Esophagus squamous epithelium (tissue), 5 donors: ENCODE data around the gene IFT88. TPM values are rescaled to one million over a fixed set of nuclear protein-coding genes. Genes with fewer than 3 reads are reported as not detected.

Experiments used
- DNase-seq: peaks from one replicate; lab custom pipeline; 2025; lab: John Stamatoyannopoulos, UW
- H3K27ac ChIP-seq, 4 donors: fragments of 200-600 bp; sonication (generic); one replicate each; pipeline ENCODE4 v1.5.1; 2016 to 2019; ENCODE audit warnings: mild to moderate bottlenecking in 1 of 4
- H3K27me3 ChIP-seq, 4 donors: fragments of 200-600 bp; sonication (generic); 1 replicate in 3 of 4; 2 replicates in 1 of 4; pipeline versions ENCODE4 v1.5.1 to v1.6.0; 2017 to 2021; ENCODE audit warnings: antibody characterized with exemption in 1 of 4
- H3K36me3 ChIP-seq, 3 donors: fragments of 200-600 bp; sonication (generic); one replicate each; pipeline ENCODE4 v1.5.1; 2016 to 2019
- H3K4me1 ChIP-seq, 3 donors: fragments of 200-600 bp; sonication (generic); one replicate each; pipeline ENCODE4 v1.5.1; 2017 to 2019
- H3K4me3 ChIP-seq, 4 donors: fragments of 200-600 bp; sonication (generic); 1 replicate in 3 of 4; 2 replicates in 1 of 4; pipeline ENCODE4 v1.5.1; 2016 to 2019; ENCODE audit warnings: mild to moderate bottlenecking in 2 of 4, moderate library complexity in 1 of 4
- H3K9me3 ChIP-seq, 3 donors: fragments of 200-600 bp; sonication (generic); one replicate each; pipeline ENCODE4 v1.5.1; 2016 to 2019
- POLR2A ChIP-seq, 4 donors: fragments of 450-650 bp; IDR thresholded peaks; one replicate each; pipeline ENCODE4 v1.6.1; 2017; ENCODE audit warnings: antibody characterized with exemption in 4 of 4, mild to moderate bottlenecking in 4 of 4, moderate library complexity in 3 of 4
- WGBS, 2 donors: methylation state at CpG; one replicate each; pipeline ENCODE4 v1.1.5; 2018; 5-methylcytosine and 5-hydroxymethylcytosine counted together
- intact Hi-C: fragments of 100-400 bp; cut with DNase I; formaldehyde crosslinking; loops from one replicate; pipeline ENCODE4 v1.15.0; 2022
- total RNA-seq, 4 donors: library from RNA; depleted of rRNA; stranded (reverse); fragments of >200 nt; gene quantifications; one replicate each; pipeline ENCODE4 v1.1.0, GENCODE V29; 2016
- TF ChIP-seq, protein P1 (sequence below), 6 experiments: fragments of 450-650 bp in 4 of 6; fragments of 200-600 bp in 2 of 6; sonication (generic) in 2 of 6; IDR thresholded peaks; one replicate each; pipeline ENCODE4 v1.5.1; 2016 to 2019; ENCODE audit warnings: antibody characterized with exemption in 6 of 6, mild to moderate bottlenecking in 4 of 6, moderate library complexity in 4 of 6
- donor health status: DM: yes; HTN: yes; CAD: no.

The IFT88 gene
- total RNA-seq, 4 donors from 2014 or later: 2.0 to 7.8 (median 4.8) TPM

DNA sequence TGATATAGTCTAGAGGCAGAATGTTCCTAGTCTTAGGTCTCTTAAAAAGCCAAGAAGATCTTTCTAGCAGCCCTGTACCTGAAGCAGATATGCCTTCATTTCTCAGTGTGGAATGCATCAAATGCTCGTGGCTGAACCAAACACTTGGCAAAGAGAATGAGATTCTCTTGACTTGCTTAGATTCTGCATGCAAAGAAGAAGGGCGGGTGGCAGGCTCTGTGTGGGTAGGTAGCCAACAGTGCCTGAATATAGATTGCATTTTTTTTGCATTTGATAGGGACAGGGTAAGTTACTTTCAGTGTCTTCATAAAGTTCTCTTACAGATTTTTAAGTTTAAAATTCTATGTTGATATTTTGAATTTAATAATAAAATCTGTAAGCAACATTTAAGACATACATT lies 27.3 kb downstream of the IFT88 start:
- Histone ChIP-seq H3K27ac (no peak overlapping the region), H3K4me1 (no peaks in the 10 kb centered on the region), H3K36me3 (peaks cover 0 to 11% (median 0%) of the 10 kb centered on the region in 3 donors), H3K9me3 (no peaks in the 10 kb centered on the region), H3K27me3 (no peaks in the 10 kb centered on the region), H3K4me3 (no peak overlapping the region)
- intact Hi-C loops: no loop called here
- no peak for DNase-seq
- WGBS, 2 donors: 69 to 85% methylated on average over 2 of the region's 2 CpGs
- TF ChIP-seq POLR2A (IDR thresholded peaks at IDR 0.05): no peak
- TF ChIP-seq, protein P1, sequence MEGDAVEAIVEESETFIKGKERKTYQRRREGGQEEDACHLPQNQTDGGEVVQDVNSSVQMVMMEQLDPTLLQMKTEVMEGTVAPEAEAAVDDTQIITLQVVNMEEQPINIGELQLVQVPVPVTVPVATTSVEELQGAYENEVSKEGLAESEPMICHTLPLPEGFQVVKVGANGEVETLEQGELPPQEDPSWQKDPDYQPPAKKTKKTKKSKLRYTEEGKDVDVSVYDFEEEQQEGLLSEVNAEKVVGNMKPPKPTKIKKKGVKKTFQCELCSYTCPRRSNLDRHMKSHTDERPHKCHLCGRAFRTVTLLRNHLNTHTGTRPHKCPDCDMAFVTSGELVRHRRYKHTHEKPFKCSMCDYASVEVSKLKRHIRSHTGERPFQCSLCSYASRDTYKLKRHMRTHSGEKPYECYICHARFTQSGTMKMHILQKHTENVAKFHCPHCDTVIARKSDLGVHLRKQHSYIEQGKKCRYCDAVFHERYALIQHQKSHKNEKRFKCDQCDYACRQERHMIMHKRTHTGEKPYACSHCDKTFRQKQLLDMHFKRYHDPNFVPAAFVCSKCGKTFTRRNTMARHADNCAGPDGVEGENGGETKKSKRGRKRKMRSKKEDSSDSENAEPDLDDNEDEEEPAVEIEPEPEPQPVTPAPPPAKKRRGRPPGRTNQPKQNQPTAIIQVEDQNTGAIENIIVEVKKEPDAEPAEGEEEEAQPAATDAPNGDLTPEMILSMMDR (IDR thresholded peaks at IDR 0.05): no peak

DNA sequence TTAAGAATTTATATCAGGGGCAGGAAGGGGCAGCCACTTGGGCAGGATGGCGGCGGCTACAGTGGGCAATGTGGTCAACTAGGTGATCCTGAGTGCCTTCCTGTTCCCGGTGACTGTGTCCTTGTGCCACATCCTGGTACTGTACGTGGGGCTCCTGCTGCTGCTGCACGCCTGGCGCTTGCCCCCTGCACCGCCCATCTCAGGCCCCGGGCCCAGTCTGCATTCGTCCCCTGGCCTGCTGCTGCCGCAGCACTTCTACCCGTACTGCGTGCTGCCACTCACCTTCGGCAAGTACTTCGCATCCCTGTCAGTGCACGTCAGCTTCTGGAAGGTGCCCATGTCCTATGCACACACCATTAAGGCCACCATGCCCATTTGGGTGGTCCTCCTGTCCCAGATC lies 40.1 kb downstream of the IFT88 start:
- TF ChIP-seq POLR2A (IDR thresholded peaks at IDR 0.05): no peak
- TF ChIP-seq, protein P1 (IDR thresholded peaks at IDR 0.05): no peak
- Histone ChIP-seq H3K27me3 (no peaks in the 10 kb centered on the region), H3K4me1 (no peaks in the 10 kb centered on the region), H3K4me3 (no peak overlapping the region), H3K27ac (no peak overlapping the region), H3K9me3 (no peaks in the 10 kb centered on the region), H3K36me3 (peaks cover 0 to 63% (median 0%) of the 10 kb centered on the region in 3 donors)
- WGBS, 2 donors: 93 to 98% methylated on average over 15 of the region's 15 CpGs
- no peak for DNase-seq
- intact Hi-C loops: no loop called here

DNA sequence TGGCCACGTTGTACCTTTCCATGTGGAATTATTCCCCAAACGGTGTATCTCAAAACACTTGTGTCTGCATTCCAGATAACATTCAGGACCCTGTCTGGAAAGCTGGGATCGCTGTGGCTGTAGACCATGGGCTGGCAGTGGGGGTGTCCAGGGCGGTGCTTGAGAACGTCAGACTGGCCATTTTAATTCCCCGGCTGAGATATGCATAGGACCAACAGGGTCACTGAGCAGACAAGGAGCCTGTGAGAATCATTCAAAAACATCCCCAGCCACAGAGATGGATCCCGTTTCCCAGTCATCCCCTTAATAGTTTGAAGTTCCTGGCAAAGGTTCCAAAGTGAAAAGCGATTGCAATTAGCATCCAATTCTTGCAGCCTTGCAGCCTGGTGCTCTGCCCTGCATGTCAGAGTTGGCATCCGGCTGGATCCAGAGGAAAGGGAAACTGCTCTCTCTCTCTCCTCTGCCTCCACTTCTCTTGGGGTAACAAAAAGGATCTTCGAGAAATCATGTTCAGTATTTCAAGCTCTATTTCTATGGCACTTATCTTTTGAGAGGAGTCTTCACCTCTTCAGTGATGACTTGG lies 41.6 kb downstream of the IFT88 start:
- H3K27ac ChIP-seq: no peak overlapping the region
- no peak overlapping the region for H3K4me3 ChIP-seq
- no peaks in the 10 kb centered on the region for H3K4me1 ChIP-seq
- intact Hi-C loops: no loop called here
- WGBS, 2 donors: 82 to 88% methylated on average over 7 of the region's 10 CpGs
- TF ChIP-seq, protein P1 (IDR thresholded peaks at IDR 0.05): no peak
- TF ChIP-seq POLR2A (IDR thresholded peaks at IDR 0.05): no peak
- H3K36me3 ChIP-seq: peaks cover 0 to 48% (median 0%) of the 10 kb centered on the region in 3 donors
- DNase-seq: no peak
- no peaks in the 10 kb centered on the region for H3K9me3 ChIP-seq
- no peaks in the 10 kb centered on the region for H3K27me3 ChIP-seq

DNA sequence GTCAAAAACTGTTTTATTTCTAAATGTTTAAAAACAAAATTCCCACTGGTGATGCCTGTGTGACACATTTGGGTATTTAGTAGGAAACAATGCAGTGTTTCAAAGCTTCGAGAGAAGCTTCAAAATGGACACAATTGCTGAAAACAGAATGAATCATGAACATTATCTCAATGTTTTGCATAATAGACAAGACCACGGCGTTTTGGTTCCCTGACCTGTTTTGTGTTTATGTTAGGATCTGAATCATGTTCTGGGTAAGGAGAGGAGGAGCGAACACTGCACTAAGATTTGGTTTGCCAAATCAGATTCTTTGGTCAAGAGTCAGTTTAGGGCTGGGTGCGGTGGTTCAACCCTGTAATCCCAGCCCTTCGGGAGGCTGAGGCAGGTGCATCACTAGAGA lies 42.2 kb downstream of the IFT88 start:
- DNase-seq: no peak
- Histone ChIP-seq H3K9me3 (no peaks in the 10 kb centered on the region), H3K27me3 (no peaks in the 10 kb centered on the region), H3K36me3 (peaks cover 0 to 45% (median 0%) of the 10 kb centered on the region in 3 donors), H3K4me1 (no peaks in the 10 kb centered on the region), H3K27ac (no peak overlapping the region), H3K4me3 (no peak overlapping the region)
- TF ChIP-seq POLR2A (IDR thresholded peaks at IDR 0.05): no peak
- TF ChIP-seq, protein P1 (IDR thresholded peaks at IDR 0.05): no peak
- intact Hi-C loops: no loop called here
- 71 to 75% methylated on average over 6 of the region's 6 CpGs for WGBS, 2 donors

DNA sequence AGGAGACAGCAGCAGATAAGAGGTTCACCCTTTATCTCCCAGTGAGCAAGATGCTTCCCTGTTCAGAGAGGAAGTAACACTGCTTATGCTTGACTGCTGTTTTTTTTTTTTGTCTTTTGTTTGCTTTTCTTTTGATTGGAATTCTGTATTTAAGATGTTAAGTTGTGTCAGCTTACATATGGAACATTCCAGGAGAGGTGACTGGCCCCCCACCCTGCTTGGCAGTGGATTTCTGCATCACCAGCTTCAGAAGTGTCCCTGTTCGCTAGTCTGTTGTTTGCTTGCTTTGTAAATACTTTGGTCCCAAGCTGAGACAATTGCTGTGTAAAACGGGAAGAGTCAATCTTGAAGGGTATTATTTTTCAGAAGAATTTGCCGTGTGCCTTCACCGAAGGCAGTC lies 43.0 kb downstream of the IFT88 start:
- Histone ChIP-seq H3K27me3 (no peaks in the 10 kb centered on the region), H3K27ac (no peak overlapping the region), H3K36me3 (peaks cover 0 to 38% (median 0%) of the 10 kb centered on the region in 3 donors), H3K9me3 (no peaks in the 10 kb centered on the region), H3K4me1 (no peaks in the 10 kb centered on the region), H3K4me3 (no peak overlapping the region)
- intact Hi-C loops: no loop called here
- TF ChIP-seq, protein P1 (IDR thresholded peaks at IDR 0.05): no peak
- no peak for TF ChIP-seq POLR2A (IDR thresholded peaks at IDR 0.05)
- DNase-seq: no peak
- 80 to 83% methylated on average over 4 of the region's 4 CpGs for WGBS, 2 donors
